WTC11 (cell line): ENCODE data around the gene RASD1.

Experiments
- AR ChIP-seq: fragments of 250-450 bp; sonication (Bioruptor Pico); IDR thresholded peaks from 2 replicates; pipeline ENCODE4 v1.9.0; 2021; ENCODE audit warnings: mild to moderate bottlenecking
- CREM ChIP-seq: sonication (generic); formaldehyde crosslinking; IDR thresholded peaks from 2 replicates; pipeline ENCODE4 v1.8.1; 2022; ENCODE audit warnings: mild to moderate bottlenecking, missing genetic modification reagents, moderate library complexity
- CTCF ChIP-seq: fragments of 200-600 bp; IDR thresholded peaks from 2 replicates; pipeline ENCODE4 v1.8.0; 2022; ENCODE audit warnings: antibody characterized with exemption
- E2F1 ChIP-seq: sonication (generic); formaldehyde crosslinking; IDR thresholded peaks from 2 replicates; pipeline ENCODE4 v1.8.0; 2022; ENCODE audit warnings: mild to moderate bottlenecking, missing genetic modification reagents
- GRHL2 ChIP-seq: fragments of 250-450 bp; sonication (Bioruptor Pico); IDR thresholded peaks from 2 replicates; pipeline ENCODE4 v1.8.0; 2022; ENCODE audit warnings: mild to moderate bottlenecking, moderate library complexity; ENCODE audit not compliant: insufficient replicate concordance, severe bottlenecking
- GTF2I ChIP-seq: fragments of 250-450 bp; sonication (Bioruptor Pico); conservative IDR thresholded peaks from 2 replicates; pipeline ENCODE4 v1.4.0; 2021; ENCODE audit warnings: mild to moderate bottlenecking
- MLX ChIP-seq: sonication (generic); formaldehyde crosslinking; IDR thresholded peaks from 2 replicates; pipeline ENCODE4 v1.8.1; 2023; ENCODE audit warnings: mild to moderate bottlenecking, missing genetic modification reagents, moderate library complexity
- NR1H2 ChIP-seq: sonication (generic); formaldehyde crosslinking; IDR thresholded peaks from 2 replicates; pipeline ENCODE4 v1.9.0; 2021; ENCODE audit warnings: mild to moderate bottlenecking, moderate library complexity, missing genetic modification reagents
- ZBTB21 ChIP-seq: sonication (generic); formaldehyde crosslinking; IDR thresholded peaks from 2 replicates; pipeline ENCODE4 v1.8.1; 2023; ENCODE audit warnings: mild to moderate bottlenecking, missing genetic modification reagents, borderline replicate concordance

- TF ChIP-seq ZBTB21 (CRISPR knock-in tag), result no peak
- TF ChIP-seq AR (CRISPR knock-in tag), result no peak
- no peak for TF ChIP-seq CTCF
- no peak for TF ChIP-seq E2F1
- no peak for TF ChIP-seq MLX (CRISPR knock-in tag)
- TF ChIP-seq NR1H2 (CRISPR knock-in tag), result no peak
- no peak for TF ChIP-seq GTF2I
- TF ChIP-seq CREM, result no peak
- no peak for TF ChIP-seq GRHL2 (CRISPR knock-in tag)
Measured at GRCh38 chr17:17446666-17447155, 49.5 kb downstream of the RASD1 start.
